OCI-LY7 (cell line): ENCODE data around the gene EIF3L. TPM values are rescaled to one million over a fixed set of nuclear protein-coding genes. Genes with fewer than 3 reads are reported as not detected.

ENCODE experiments used
- BruUV-seq: library from RNA; stranded (reverse); fragments of 400-500 nt; replicated peaks from 2 replicates; lab custom pipeline; 2021; lab: Mats Ljungman, UMichigan
- CTCF ChIA-PET: fragments of 300-600 bp; sonication (Branson Sonifier 250); formaldehyde crosslinking; loops from one replicate; lab custom pipeline; 2022; ENCODE audit warnings: antibody characterized with exemption; ENCODE audit not compliant: unreplicated experiment; lab: Charles Lee
- POLR2A ChIA-PET: fragments of 300-600 bp; sonication (Branson Sonifier 250); formaldehyde crosslinking; loops from one replicate; lab custom pipeline; 2022; ENCODE audit warnings: antibody characterized with exemption; lab: Charles Lee
- DNase-seq: peaks from one replicate; pipeline ENCODE4 v3.0.0-alpha.2; 2015; ENCODE audit warnings: low spot score
- H2AFZ ChIP-seq: fragments of 200-600 bp; sonication (generic), shearing (Covaris generic); 2 replicates; pipeline ENCODE4 v1.6.1; 2014; ENCODE audit warnings: mild to moderate bottlenecking, antibody characterized with exemption, low read length, moderate library complexity
- H3K27ac ChIP-seq: fragments of 200-600 bp; sonication (generic); 2 replicates; pipeline ENCODE4 v1.5.1; 2014; ENCODE audit warnings: mixed run types, low read depth, mild to moderate bottlenecking, moderate library complexity, low read length, inconsistent platforms; ENCODE audit not compliant: poor library complexity, severe bottlenecking
- H3K36me3 ChIP-seq: fragments of 200-600 bp; sonication (generic); 2 replicates; pipeline ENCODE4 v1.6.1; 2014; ENCODE audit warnings: mild to moderate bottlenecking, antibody characterized with exemption, low read length, moderate library complexity, mixed read lengths; ENCODE audit not compliant: insufficient read depth
- H3K4me1 ChIP-seq: fragments of 200-600 bp; sonication (generic); 2 replicates; pipeline ENCODE4 v1.5.1; 2014; ENCODE audit warnings: mild to moderate bottlenecking, low read length; ENCODE audit not compliant: insufficient read depth, poor library complexity, severe bottlenecking
- H3K4me2 ChIP-seq: fragments of 200-600 bp; sonication (generic); 2 replicates; pipeline ENCODE4 v1.6.1; 2014; ENCODE audit warnings: mild to moderate bottlenecking, low read length
- H3K4me3 ChIP-seq: fragments of 200-600 bp; sonication (generic); 2 replicates; pipeline ENCODE4 v1.5.1; 2014; ENCODE audit warnings: mild to moderate bottlenecking, low read depth, low read length; ENCODE audit not compliant: poor library complexity, severe bottlenecking
- H3K79me2 ChIP-seq: fragments of 200-600 bp; sonication (generic); 2 replicates; pipeline ENCODE4 v1.6.1; 2016; ENCODE audit warnings: low read depth, mild to moderate bottlenecking, low read length, moderate library complexity, mixed read lengths; ENCODE audit not compliant: insufficient read depth
- H3K9me2 ChIP-seq: fragments of 200-600 bp; sonication (generic); 2 replicates; pipeline ENCODE4 v1.6.1; 2016; ENCODE audit warnings: mild to moderate bottlenecking, low read length, mixed read lengths; ENCODE audit not compliant: insufficient read depth
- H3K9me3 ChIP-seq: fragments of 200-600 bp; sonication (generic); 2 replicates; pipeline ENCODE4 v1.6.1; 2014; ENCODE audit warnings: mild to moderate bottlenecking, mixed run types, low read length, mixed read lengths
- H4K20me1 ChIP-seq: fragments of 200-600 bp; sonication (generic); 2 replicates; pipeline ENCODE4 v1.6.1; 2014; ENCODE audit warnings: mild to moderate bottlenecking, antibody characterized with exemption, low read length, moderate library complexity, mixed read lengths; ENCODE audit not compliant: insufficient read depth
- CTCF ChIP-seq: fragments of 200-600 bp; sonication (generic); conservative IDR thresholded peaks from 2 replicates; pipeline ENCODE4 v1.5.1; 2014; ENCODE audit warnings: mild to moderate bottlenecking, antibody characterized with exemption, low read length, moderate library complexity, mixed read lengths
- EZH2phosphoT487 ChIP-seq: fragments of 200-600 bp; sonication (generic); IDR thresholded peaks from 2 replicates; pipeline ENCODE4 v1.6.1; 2018; ENCODE audit warnings: low read depth, borderline replicate concordance, mild to moderate bottlenecking, mixed run types, antibody characterized with exemption, low read length, moderate library complexity, mixed read lengths
- intact Hi-C: fragments of 100-400 bp; cut with micrococcal nuclease; formaldehyde crosslinking; loops from one replicate; pipeline ENCODE4 v1.10.0; 2022; ENCODE audit not compliant: unreplicated experiment
- total RNA-seq, 2 experiments: library from RNA; depleted of rRNA in 1 of 2; stranded (reverse); fragments of >200 nt in 1 of 2; shearing (Covaris generic) in 1 of 2; gene quantifications; 2 replicates each; pipeline ENCODE4 v1.2.3, GENCODE V29; 2014 to 2022

Gene EIF3L
- total RNA-seq, 2 experiments from 2014 or later = 503 to 596 TPM

GRCh38 chr22:37897807-37898206 is 48.6 kb downstream of the EIF3L start:
- no peaks in the 10 kb centered on the region for H4K20me1 ChIP-seq
- H3K79me2 ChIP-seq = no peaks in the 10 kb centered on the region
- no peak overlapping the region for H2AFZ ChIP-seq
- ChIA-PET CTCF (interaction anchor here (0.6 kb wide), 1 partner anchor 1008 kb away, joined by 4 read pairs; no protein-coding TSS in a partner anchor), POLR2A (interaction anchor here (0.6 to 1.9 kb wide), 3 partner anchors 8 to 56 kb away, joined by 4 to 7 read pairs (median 5); partner anchors contain the start of gene POLR2F)
- no peak overlapping the region for H3K27ac ChIP-seq
- BruUV-seq = no TSS peak
- H3K9me3 ChIP-seq = no peaks in the 10 kb centered on the region
- TF ChIP-seq CTCF (no peak), EZH2phosphoT487 (no peak)
- no peak overlapping the region for H3K4me2 ChIP-seq
- peaks cover under 1% of the 10 kb centered on the region; the same call in 1 of the 2 replicates for H3K36me3 ChIP-seq
- no peaks in the 10 kb centered on the region for H3K9me2 ChIP-seq
- H3K4me3 ChIP-seq = no peak overlapping the region
- no peak for DNase-seq
- intact Hi-C loops = no loop called here
- H3K4me1 ChIP-seq = peaks cover 21% of the 10 kb centered on the region

- no peaks in the 10 kb centered on the region for H3K9me3 ChIP-seq
- no peaks in the 10 kb centered on the region for H3K79me2 ChIP-seq
- no peak overlapping the region for H2AFZ ChIP-seq
- no peak overlapping the region for H3K27ac ChIP-seq
- TF ChIP-seq EZH2phosphoT487 (no peak), CTCF (no peak)
- no peaks in the 10 kb centered on the region for H3K36me3 ChIP-seq
- H3K4me1 ChIP-seq = peaks cover 21% of the 10 kb centered on the region
- DNase-seq = no peak
- intact Hi-C loops = no loop called here
- POLR2A ChIA-PET = no interaction called here
- BruUV-seq = no TSS peak
- H4K20me1 ChIP-seq = no peaks in the 10 kb centered on the region
- H3K9me2 ChIP-seq = no peaks in the 10 kb centered on the region
- CTCF ChIA-PET = no interaction called here
- H3K4me3 ChIP-seq = no peak overlapping the region
- H3K4me2 ChIP-seq = no peak overlapping the region
Measured at GRCh38 chr22:37898441-37899181, 49.4 kb downstream of the EIF3L start.
